Stimulated activated CD8-positive, alpha-beta memory T cell treated with anti-CD3 and anti-CD28 coated beads, Interleukin-15, amount 100 ng/mL, for 4 hours (primary cell): Measurements from ENCODE around the gene ZNF221.
A peak's percentile ranks its signal among the peaks of the same experiment; 100 is the strongest.
"Not testable (repeated sequence)": the region's sequence is repeated elsewhere in the genome, so short reads cannot be mapped to it uniquely, and the experiment has no call there.

Experiments used
- DNase-seq, 2 donors: peaks; one replicate each; pipeline ENCODE4 v3.0.0-alpha.2; 2020; ENCODE audit warnings: low read depth in 2 of 2

Gene ZNF221

DNA sequence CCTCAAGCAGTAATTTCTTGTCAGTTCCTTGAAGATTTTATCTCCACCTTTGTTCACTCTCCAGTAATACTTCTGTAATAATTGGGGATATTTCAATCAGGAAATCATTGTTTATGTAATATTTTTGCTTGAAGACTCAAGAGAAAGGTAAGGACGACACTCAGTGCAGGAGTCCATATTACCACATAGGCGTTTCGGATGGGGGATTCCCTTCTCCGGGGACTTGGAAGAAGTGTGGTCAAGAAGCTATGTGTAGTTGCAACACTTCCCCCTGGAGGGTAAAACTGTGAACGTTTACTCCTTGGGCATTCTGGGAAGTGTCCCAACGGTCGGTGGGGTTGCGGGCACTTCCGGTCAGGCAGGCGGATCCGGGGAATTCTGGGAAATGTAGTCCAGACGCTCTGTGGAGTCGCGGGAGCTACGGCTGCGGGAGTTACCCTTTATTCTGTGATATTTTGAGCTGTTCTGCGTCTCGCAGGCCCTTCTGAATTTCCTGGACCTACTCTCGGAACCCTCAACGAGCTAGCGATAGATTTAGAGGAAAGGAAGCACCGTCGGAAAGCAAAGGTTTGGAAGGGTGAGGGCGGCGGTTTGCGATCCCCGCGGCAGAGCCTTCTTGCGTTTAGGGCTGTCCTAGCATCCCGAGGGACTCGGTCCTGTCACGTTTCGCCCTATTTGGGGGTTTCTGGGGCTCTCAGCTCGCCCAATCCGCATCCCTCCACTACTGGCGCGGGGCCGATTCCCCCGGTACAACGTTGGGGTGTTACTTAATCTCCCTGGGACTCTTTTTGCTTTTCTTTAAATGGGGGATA, at the start of gene ZNF221:
Gene ZNF221 (plus strand): TSS at position 395 of the 812 bp plus-strand sequence. CDS start 11,499 bp downstream, outside the sequence.
- peak; percentile 21 to 29 for DNase-seq

DNA sequence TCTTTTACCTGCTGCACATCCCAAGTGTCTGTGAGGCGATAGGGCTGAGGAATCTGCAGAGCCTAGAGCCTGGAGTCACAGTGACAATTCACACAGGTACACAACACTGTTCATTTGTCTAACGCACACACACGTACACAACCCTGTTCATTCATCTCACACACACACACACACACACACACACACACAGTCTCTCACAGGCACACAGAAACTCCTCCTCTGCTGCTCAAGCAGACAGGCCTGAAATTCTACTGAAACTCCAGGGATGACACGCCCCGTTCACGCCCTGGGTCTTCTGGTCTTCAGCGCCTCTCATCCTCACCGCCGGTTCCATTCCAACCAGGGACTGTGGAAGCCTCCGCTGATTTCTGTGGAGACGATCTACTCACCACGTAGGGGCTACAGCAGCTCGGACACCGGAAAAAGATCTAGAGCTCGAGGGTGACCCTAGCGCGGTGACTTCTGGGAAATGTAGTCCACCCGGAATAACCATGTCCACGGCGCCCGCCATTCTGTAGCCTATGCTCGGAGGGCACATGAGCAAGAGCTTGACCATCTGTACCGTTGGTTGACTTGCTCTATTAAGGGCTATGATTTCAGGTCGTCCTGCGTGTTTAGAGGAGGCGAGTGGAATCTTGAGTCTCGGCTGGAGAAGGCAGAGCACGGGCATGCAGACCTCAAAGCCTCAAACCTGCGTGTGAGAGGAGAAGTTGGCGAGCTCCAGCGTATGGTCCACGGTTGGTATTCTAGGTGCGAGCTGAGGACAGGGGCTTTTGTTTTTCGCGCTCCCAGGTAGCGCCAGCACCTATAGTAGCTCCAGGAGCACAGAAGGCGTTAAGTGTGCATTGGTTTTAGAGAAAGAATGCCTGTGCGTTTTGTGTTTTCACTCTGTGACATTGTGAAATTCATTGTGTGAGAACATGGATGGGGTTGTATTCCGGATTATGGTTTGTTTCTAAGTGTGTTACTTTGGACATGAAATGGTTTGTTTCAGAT, 49.3 kb upstream of the ZNF221 start:
- DNase-seq, result peak; percentile 16 to 32

DNA sequence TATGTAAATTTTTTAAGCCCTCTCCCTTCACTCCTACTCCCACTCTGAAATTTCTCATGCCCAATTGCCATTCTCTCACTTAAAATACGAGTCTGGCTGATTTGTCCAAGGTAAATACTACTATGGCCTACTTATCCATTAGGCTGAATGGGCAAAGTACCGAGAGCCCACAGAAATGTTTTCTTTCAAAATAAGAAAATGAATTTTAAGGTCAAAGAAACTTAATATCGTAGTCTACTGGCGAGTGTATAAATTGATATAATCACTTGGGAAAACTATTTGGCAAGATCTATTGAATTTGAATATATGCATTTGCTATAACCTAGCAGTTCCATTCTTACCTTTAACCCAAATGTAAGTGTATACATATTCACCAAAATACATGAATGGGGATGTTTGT, 48.6 kb upstream of the ZNF221 start:
- no peak for DNase-seq

DNA sequence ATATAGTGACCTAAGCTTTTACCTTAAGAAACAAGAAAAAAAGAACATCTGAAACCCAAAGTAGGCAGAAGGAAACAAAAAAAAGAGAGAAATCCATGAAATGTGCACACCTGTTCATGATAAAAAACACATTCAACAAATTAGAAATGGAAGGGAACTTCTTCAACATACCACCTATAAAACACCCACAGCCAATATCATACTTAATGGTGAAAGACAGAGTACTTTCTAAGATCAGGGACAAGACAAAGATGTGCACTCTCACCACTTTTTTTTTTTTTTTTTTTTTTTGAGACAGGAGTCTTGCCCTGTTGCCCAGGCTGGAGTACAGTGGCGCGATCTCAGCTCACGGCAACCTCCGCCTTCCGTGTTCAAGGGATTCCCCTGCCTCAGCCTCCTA, 45.1 kb upstream of the ZNF221 start:
- DNase-seq, result no peak

DNA sequence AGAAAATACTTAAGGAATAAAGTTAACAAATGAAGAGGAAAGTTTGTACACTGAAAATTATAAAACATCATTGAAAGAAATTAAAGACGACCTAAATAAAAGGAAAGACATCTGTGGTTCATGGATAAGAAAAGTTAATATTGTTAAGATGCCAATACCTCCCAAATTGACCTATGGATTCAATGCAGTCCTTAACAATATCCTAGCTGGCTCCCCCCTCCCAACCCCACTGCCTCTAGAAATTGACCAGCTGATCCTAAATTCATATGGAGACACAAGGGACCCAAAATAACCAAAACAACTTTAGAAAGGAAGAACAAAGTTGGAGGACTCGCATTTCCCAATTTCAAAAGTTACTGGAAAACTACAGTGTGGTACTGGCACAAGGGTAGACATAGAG, 44.3 kb upstream of the ZNF221 start:
- no peak for DNase-seq

DNA sequence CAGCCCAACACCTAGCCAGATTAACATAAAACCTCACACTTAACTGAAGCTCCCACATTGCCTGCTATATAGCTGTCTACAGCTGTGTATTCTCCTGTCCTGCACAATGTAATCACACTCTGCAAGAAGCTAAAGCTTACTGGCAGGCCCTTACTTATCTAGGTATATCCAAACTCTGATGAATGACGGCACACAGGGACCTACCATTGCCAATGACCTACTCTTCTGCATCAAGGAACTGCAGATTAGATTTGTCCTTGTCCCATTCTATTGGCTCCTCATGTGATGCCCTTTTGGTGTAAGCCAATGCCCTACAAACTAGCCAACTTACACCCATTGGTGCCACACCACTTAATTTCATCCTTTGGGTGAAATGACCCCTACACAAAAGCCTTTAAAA, 42.4 kb upstream of the ZNF221 start:
- no peak for DNase-seq

DNA sequence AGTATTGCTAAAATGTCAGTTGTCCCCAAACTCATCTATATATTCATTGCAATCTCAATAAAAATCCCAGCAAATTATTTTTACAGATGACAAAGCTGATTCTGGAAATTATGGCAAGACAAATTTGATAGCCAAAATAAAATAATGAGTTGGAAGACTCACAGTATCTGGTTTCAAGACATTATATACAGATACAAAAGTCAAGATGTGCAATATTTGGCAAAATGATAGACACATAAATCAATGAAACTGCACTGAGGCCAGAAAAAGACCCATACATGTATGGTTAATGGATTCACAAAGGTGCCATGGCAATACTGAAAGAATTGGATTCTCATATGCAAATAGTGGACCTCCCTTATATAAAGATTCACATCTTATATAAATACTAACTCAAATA, 40.1 kb upstream of the ZNF221 start:
- no peak for DNase-seq

DNA sequence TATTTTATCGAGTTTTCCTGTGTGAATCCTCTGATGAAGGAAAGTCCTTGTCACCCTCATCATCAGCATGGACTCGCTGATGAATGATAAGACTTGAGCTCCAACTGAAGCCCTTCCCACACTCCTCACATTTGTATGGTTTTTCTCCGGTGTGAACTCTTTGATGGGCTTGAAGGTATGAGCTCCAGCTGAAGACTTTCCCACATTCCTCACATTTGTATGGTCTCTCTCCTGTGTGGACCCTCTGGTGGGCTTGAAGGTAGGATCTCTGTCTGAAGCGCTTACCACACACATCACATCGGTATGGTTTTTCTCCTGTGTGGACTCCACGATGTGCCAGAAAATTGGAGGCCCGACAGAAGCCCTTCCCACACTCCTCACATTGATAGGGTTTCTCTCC, 37.6 kb upstream of the ZNF221 start:
- no peak for DNase-seq

DNA sequence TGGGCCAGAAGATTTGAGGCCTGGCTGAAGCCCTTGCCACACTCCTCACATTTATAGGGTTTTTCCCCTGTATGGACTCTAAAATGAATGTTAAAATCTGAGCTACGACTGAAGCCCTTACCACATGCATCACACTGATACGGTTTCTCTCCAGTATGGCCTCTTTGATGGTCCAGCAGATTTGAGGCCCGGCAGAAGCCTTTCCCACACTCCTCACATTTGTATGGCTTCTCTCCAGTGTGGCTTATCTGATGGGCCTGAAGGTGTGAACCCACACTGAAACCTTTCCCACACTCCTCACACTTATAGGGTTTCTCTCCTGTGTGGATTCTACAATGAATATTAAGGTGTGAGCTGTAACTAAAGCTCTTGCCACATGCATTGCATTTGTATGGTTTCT, 37.0 kb upstream of the ZNF221 start:
- no peak for DNase-seq

DNA sequence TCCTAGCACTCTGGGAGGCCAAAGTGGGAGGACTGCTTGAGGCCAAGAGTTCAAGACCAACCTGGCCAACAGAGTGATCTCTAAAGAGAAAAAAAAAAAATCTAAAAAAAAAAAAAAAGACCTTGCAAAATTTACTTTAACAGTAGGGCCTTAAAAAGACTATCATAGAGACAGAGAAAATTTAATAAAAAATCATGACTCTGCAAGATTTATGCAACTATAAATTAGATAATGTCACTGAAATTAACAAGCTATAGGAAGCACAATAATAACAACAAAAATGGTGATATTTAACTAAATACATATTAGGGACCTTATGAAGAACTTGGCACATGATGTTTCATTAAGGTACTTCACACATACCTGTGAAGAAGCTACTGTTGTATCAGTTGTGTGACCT, 27.2 kb upstream of the ZNF221 start:
- no peak for DNase-seq

DNA sequence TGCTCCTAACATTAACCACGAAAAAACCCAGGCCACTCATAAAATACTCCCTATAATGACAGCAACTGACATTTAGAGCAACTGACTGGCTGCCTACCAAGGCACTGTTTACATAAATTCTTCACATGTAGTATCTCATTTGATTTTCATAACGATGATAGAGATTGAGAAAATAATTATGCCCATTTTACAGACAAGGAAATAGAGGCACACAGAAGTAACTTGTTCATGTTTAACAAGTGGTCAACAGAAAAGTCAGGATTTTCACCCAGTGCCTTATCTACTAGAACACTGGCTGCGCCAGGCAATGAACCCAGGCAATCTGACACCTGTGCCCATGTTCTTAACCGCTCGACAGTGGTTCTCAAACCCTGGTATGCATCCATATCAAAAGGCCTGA, 22.2 kb upstream of the ZNF221 start:
- no peak for DNase-seq

DNA sequence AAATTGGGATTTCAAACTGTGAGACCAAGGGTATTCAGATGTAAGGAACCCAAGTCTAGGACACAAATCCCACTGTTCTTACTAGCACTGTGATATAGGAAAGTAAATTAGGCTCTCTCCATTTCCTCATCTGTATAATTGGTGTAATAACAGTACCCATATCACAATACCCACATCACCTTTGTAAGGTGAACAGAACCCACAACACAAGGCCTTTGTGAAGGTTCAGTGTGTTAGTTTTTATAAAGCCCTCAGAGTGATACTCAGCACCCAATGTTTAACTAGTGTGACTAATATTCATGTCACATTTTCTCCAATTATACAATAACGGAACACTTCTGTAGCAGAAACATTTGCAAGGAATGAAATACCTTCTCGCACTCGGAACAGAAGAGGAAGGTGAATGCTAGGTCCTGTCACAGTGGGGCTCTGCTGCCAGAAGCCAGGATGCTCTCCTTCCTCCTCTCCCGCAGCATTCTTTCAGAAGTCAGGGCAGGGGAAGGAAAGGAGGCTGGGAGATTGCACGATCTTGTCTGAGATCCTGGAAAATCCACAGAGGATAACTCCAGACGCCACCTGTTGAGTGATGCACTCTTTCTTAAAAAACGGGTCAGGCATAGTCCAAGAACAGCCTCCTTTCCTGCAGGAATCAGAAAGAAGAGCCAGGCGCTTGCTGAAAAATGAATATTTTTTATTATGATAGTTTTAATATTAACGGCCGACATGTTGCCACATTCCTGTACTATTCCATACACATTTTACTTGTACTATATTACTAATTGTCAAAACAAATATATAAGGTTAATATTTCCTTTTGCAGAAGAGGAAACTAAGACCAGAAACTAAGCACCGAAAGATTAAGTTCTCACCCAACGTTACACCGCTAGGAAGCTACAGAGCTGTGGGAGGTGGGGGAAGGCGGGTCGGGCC, 16.7 kb upstream of the ZNF221 start:
- no peak for DNase-seq

DNA sequence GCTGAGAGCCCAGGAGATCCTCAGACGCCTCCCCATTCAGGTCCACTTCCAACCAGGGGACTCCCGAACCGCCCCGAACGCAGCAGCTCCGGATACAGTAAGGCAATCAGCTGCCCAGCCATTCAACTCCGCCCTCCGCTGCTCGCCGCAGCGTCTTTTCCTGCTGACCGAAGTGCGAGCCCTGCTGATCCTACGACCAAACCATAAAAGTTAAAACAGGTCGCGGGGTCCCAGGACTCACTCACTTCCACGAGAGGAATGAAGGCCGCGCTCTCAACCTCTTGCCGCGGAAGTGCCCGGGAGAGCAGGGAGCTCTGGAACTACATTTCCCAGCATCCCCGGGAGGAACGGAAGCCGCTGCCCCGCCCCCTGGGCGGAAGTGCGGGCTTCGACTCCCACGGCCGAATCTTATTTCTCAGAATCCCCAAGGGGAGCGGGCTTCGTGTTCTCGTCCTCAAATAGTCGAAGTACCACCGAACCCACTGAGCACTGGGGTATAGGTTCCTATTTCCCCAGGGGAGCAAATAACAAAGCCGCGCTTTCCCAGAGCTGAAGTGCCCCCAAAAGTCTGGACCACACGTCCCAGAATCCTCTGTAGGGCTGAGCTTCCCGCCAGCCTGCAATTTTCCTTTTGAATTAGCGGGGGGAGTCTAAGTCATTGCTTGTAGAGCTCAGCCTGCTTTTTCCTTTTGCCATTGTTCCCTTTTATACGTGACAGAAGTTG, 15.9 kb upstream of the ZNF221 start, which contains the start of gene ZNF45:
Gene ZNF45 (minus strand): TSS at position 298 of the 724 bp plus-strand sequence. CDS start 13,097 bp downstream, outside the sequence.
- peak; percentile 76 to 79 for DNase-seq

DNA sequence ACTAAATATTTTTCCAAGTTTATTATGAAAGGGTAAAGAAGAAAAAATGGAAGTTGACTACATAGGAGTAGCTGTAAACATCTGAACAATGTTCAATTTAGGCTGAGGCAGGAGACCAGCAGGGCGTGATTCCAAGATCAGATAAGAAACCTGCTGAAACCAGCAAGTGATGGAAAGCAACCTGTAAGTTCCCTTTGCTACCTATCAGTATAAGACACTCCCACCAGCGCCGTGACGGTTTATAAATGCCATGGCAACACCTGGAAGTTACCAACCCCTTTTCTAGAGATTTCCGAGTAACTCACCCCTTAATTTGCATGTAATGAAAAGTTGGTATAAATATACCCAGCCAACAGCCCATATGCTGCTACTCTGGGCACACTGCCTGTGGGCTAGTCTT, 14.8 kb upstream of the ZNF221 start:
- no peak for DNase-seq

DNA sequence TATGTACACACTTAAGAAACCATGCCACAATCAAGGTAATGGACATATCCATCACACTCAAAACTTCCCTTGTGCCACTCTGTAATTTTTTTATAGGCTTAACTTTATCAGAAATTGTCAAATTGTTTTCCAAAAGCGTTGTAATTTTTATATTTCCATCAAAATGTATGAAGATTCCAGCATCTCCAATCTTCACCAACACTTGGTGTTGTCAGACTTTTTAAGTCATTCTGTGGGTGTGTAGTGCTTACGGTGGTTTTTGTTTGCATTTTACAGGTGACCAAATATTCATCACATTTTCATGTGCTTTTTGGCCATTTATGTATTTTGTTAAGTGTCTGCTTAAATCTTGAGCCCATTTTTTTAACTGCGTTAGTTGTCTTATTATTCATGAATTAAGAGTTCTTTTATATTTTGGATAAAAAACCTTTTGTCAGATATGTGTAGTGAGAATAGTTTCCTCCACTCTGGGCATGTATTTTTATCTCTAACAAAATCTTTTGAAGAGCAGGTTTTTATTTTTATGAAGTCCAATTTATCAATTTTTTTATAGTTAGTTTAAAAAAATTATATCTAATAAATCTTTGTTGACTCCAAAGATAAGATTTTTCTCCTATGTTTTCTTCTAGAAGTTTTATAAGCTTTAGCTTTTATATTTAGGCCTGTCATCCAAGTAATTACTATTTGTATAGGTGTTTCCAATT, 11.3 kb upstream of the ZNF221 start:
- no peak for DNase-seq

DNA sequence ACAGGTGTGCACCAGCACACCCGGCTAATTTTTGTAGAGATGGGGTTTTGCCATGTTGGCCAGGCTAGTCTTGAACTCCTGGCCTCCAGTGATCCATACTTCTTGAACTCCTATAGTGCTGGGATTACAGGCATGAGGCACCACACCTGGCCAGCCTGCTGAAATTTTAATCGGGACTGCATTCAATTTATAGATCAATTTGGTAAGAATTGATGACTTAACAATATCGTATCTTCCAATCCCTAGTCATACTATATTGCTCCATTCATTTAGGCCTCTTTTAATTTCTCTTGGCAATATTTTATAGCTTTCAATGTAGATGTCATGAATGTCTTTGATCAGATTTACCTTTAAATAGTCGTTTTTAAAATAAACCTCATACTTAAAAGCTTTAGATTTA, 10.3 kb upstream of the ZNF221 start:
- no peak for DNase-seq

DNA sequence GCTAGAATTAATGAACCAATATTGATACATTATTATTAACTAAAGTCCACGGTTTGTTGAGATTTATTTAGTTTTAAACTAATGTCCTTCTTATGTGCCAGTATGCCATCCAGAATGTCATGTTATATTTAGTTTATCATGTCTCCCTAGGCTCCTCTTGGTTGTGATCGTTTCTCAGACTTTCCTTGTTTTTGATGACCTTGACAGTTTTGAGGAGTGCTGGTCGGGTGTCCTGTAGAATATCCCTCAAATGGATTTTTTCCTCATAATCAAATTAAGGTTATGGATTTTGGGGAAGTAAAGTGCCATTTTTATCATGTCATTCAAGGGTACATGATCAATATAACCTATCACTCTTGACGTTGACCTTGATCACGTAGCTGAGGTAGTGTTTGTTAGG, 9.8 kb upstream of the ZNF221 start:
- DNase-seq, result no peak

DNA sequence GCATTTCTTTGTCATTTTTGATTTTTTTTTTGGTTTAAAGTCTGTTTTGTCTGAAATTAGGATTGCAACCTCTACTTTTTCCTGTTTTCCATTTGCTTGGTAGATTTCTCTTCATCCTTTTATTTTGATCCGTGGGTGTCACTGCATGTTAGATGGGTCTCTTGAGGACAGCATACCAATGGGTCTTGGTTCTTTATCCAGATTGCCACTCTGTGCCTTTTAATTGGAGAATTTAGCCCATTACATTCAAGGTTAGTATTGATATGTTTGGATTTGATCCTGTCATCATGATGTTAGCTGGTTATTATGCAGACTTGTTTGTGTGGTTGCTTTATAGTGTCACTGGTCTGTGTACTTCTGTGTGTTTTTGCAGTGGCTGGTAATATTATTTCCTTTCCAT, 3.6 kb upstream of the ZNF221 start:
- not testable (repeated sequence) for DNase-seq

DNA sequence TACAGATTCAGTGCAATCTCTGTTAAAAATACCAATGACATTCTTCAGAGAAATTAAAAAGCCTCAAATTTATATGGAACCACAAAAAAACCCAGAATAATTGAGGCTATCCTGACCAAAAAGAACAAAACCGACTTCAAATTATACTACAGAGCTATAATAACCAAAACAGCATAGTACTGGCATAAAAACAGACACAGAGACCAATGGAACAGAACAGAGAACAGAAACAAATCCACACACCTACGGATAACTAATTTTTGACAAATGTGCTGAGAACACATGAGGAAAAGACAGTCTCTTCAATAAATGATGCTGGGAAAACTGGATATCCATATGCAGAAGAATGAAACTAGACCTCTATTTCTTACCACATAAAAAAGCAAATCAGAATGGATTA, 1.2 kb upstream of the ZNF221 start:
- DNase-seq, result not testable (repeated sequence)

DNA sequence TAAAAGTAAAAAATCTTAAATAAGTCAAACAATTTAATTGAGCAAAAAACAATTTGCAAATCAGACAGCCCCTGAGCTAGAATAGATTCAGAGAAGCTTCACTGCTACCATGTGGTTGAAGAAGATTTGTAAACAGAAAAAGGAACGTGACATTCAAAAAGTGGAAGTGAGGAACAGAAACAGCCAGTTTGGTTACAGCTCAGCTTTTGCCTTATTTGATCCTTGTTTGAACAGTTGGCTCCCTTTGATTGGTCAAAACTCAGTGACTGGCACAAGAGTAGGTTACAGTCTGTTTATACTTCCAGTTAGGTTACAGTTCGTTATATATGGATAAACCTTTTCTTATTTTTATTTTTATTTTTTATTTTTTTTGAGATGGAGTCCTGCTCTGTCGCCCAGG, 5.8 kb downstream of the ZNF221 start:
- DNase-seq, result no peak
